VCaP (cell line): ENCODE results near the gene ARFGAP3.

Experiments
- H3K27ac ChIP-seq: fragments of 450-650 bp; 2 replicates; pipeline ENCODE4 v1.5.1; 2017
- CTCF ChIP-seq: fragments of 450-650 bp; conservative IDR thresholded peaks from 2 replicates; pipeline ENCODE4 v1.5.1; 2017; ENCODE audit warnings: mild to moderate bottlenecking, moderate library complexity

The ARFGAP3 gene

GRCh38 chr22:42877597-42878340, 20.7 kb upstream of the ARFGAP3 start:
- H3K27ac ChIP-seq: peak overlapping the region; percentile 54; the same call in 1 of the 2 replicates
- no peak for TF ChIP-seq CTCF

- H3K27ac ChIP-seq: no peak overlapping the region
- no peak for TF ChIP-seq CTCF
Measured at GRCh38 chr22:42877158-42877557, 20.1 kb upstream of the ARFGAP3 start.

- no peak for TF ChIP-seq CTCF
- no peak overlapping the region for H3K27ac ChIP-seq
Measured at GRCh38 chr22:42876041-42876440, 19.0 kb upstream of the ARFGAP3 start.

GRCh38 chr22:42874010-42874409, 16.9 kb upstream of the ARFGAP3 start:
- no peak overlapping the region for H3K27ac ChIP-seq
- no peak for TF ChIP-seq CTCF

GRCh38 chr22:42873356-42873755, 16.3 kb upstream of the ARFGAP3 start:
- no peak for TF ChIP-seq CTCF
- H3K27ac ChIP-seq: no peak overlapping the region

- no peak for TF ChIP-seq CTCF
- no peak overlapping the region for H3K27ac ChIP-seq
Measured at GRCh38 chr22:42872821-42873220, 15.7 kb upstream of the ARFGAP3 start.

GRCh38 chr22:42871146-42872050, 14.3 kb upstream of the ARFGAP3 start:
- no peak overlapping the region for H3K27ac ChIP-seq
- TF ChIP-seq CTCF: no peak
